A549 (cell line): ENCODE results near the gene PKP1. TPM values are rescaled to one million over a fixed set of nuclear protein-coding genes. Genes with fewer than 3 reads are reported as not detected.

Experiments used
- ATAC-seq, 2 experiments: fragments of 200-7000 bp in 1 of 2; fragments of >200 bp in 1 of 2; cut with Nextera tagmentation in 1 of 2; cut with Tn5 transposase in 1 of 2; 3 replicates each; pipeline versions ENCODE4 v1.8.0 to v1.9.1; 2018 to 2020; ENCODE audit warnings: mild to moderate bottlenecking in 1 of 2, moderate library complexity in 1 of 2
- CTCF ChIA-PET: fragments of 300-600 bp; sonication (Branson Sonifier 250); formaldehyde crosslinking; extraction: SDS; loops from one replicate; lab custom pipeline; 2021; ENCODE audit warnings: antibody characterized with exemption, inconsistent platforms; lab: Yijun Ruan, JAX
- POLR2A ChIA-PET: fragments of 350-600 bp; formaldehyde crosslinking; extraction: SDS; loops from one replicate; lab custom pipeline; 2021; ENCODE audit warnings: antibody characterized with exemption, inconsistent platforms; lab: Yijun Ruan, JAX
- DNase-seq, 2 experiments: peaks; one replicate each; pipeline versions ENCODE4 v3.0.0 to v3.0.0-alpha.2; 2011 to 2016; ENCODE audit warnings: low read depth in 1 of 2, low spot score in 1 of 2
- FAIRE-seq: peaks from 2 replicates; lab custom pipeline; 2011; peaks lifted over from hg19 to GRCh38; lab: Jason Lieb, UNC
- H3K27ac ChIP-seq, 2 experiments: fragments of >200 bp; sonication (Bioruptor Twin); formaldehyde crosslinking; 3 replicates each; pipeline ENCODE4 v1.5.1; 2016 to 2017
- H3K4me1 ChIP-seq: fragments of >200 bp; sonication (Bioruptor Twin); formaldehyde crosslinking; 3 replicates; pipeline ENCODE4 v1.6.1; 2016
- H3K4me2 ChIP-seq: fragments of >200 bp; sonication (Bioruptor Twin); formaldehyde crosslinking; 3 replicates; pipeline ENCODE4 v1.6.1; 2016
- H3K4me3 ChIP-seq: fragments of >200 bp; sonication (Bioruptor Twin); formaldehyde crosslinking; 3 replicates; pipeline ENCODE4 v1.5.1; 2016
- H3K9me3 ChIP-seq: fragments of >200 bp; sonication (Bioruptor Twin); formaldehyde crosslinking; 3 replicates; pipeline ENCODE4 v1.6.1; 2016
- BHLHE40 ChIP-seq: IDR thresholded peaks from 2 replicates; pipeline ENCODE4 v1.6.1; 2012; ENCODE audit warnings: low read depth, low read length, inconsistent platforms
- CBX2 ChIP-seq: fragments of 200-600 bp; sonication (generic); IDR thresholded peaks from 2 replicates; pipeline ENCODE4 v1.6.1; 2016; ENCODE audit warnings: low read depth, mild to moderate bottlenecking, borderline replicate concordance
- CEBPB ChIP-seq, 2 experiments: fragments of >200 bp in 1 of 2; sonication (Bioruptor Twin) in 1 of 2; formaldehyde crosslinking in 1 of 2; IDR thresholded peaks; 2 replicates each; pipeline ENCODE4 v1.6.1; 2012 to 2016
- CHD4 ChIP-seq: fragments of 200-600 bp; sonication (generic); IDR thresholded peaks from 2 replicates; pipeline ENCODE4 v1.6.1; 2016; ENCODE audit warnings: antibody characterized with exemption, mild to moderate bottlenecking, borderline replicate concordance
- EP300 ChIP-seq, 2 experiments: fragments of >200 bp; sonication (Bioruptor Twin); formaldehyde crosslinking; IDR thresholded peaks; 2 replicates in 1 of 2; 3 replicates in 1 of 2; pipeline ENCODE4 v1.6.1; 2016 to 2017
- FOSB ChIP-seq: fragments of 250-450 bp; sonication (Bioruptor Pico); IDR thresholded peaks from 2 replicates; pipeline ENCODE4 v1.5.0; 2020; ENCODE audit warnings: mild to moderate bottlenecking, moderate library complexity
- FOSL2 ChIP-seq, 2 experiments: fragments of 450-650 bp in 1 of 2; fragments of >200 bp in 1 of 2; sonication (Bioruptor Twin) in 1 of 2; formaldehyde crosslinking; IDR thresholded peaks; 2 replicates each; pipeline versions ENCODE4 v1.5.0 to v1.6.1; 2016 to 2020; ENCODE audit warnings: mild to moderate bottlenecking in 1 of 2, moderate library complexity in 1 of 2
- JUN ChIP-seq, 2 experiments: fragments of >200 bp; sonication (Bioruptor Twin); formaldehyde crosslinking; IDR thresholded peaks; 2 replicates in 1 of 2; 3 replicates in 1 of 2; pipeline ENCODE4 v1.6.1; 2016 to 2017
- KDM1A ChIP-seq: fragments of 200-600 bp; sonication (generic); IDR thresholded peaks from 2 replicates; pipeline ENCODE4 v1.6.1; 2016; ENCODE audit warnings: low read depth, mild to moderate bottlenecking
- NFE2L2 ChIP-seq: fragments of 150-350 bp; conservative IDR thresholded peaks from 2 replicates; pipeline ENCODE4 v1.6.1; 2014; ENCODE audit warnings: low read length
- NPAS2 ChIP-seq: fragments of 250-450 bp; sonication (Bioruptor Pico); IDR thresholded peaks from 2 replicates; pipeline ENCODE4 v1.8.0; 2022; ENCODE audit warnings: mild to moderate bottlenecking, moderate library complexity, borderline replicate concordance
- NR3C1 ChIP-seq: fragments of >200 bp; sonication (Bioruptor Twin); formaldehyde crosslinking; IDR thresholded peaks from 3 replicates; pipeline ENCODE4 v1.6.1; 2017
- PBX3 ChIP-seq: IDR thresholded peaks from 2 replicates; pipeline ENCODE4 v1.6.1; 2012
- PHF8 ChIP-seq: fragments of 200-600 bp; sonication (generic); IDR thresholded peaks from 2 replicates; pipeline ENCODE4 v1.6.1; 2016; ENCODE audit warnings: low read depth, mild to moderate bottlenecking, antibody characterized with exemption, moderate library complexity, borderline replicate concordance
- RNF2 ChIP-seq: fragments of 200-600 bp; sonication (generic); IDR thresholded peaks from 2 replicates; pipeline ENCODE4 v1.6.1; 2016; ENCODE audit warnings: low read depth, mild to moderate bottlenecking, antibody characterized with exemption, moderate library complexity, borderline replicate concordance
- USF2 ChIP-seq: fragments of 450-650 bp; IDR thresholded peaks from 2 replicates; pipeline ENCODE4 v1.6.1; 2014; ENCODE audit warnings: antibody characterized with exemption
- WGBS: methylation state at CpG from one replicate; pipeline ENCODE4 v1.1.6; 2017; ENCODE audit errors: missing lambda C conversion rate; 5-methylcytosine and 5-hydroxymethylcytosine counted together
- polyA plus RNA-seq, 4 experiments: library from polyadenylated mRNA; depleted of rRNA in 3 of 4; stranded (reverse); fragments of >200 nt; fragmentation: RNase III in 1 of 4; extraction: RNeasy Plus Mini Kit Qiagen cat#74134 plus additional on column Dnase treatment in 1 of 4; gene quantifications; 2 replicates in 3 of 4; 3 replicates in 1 of 4; pipeline ENCODE4 v1.2.3, GENCODE V29; 2011 to 2017
- TF ChIP-seq, protein P1 (sequence below): fragments of 150-350 bp; IDR thresholded peaks from 2 replicates; pipeline ENCODE4 v1.6.1; 2014; ENCODE audit warnings: low read depth, mild to moderate bottlenecking, low read length
- TF ChIP-seq, protein P2 (sequence below): IDR thresholded peaks from 2 replicates; pipeline ENCODE4 v1.6.1; 2012
- TF ChIP-seq, protein P3 (sequence below): fragments of 250-450 bp; sonication (Bioruptor Pico); IDR thresholded peaks from 2 replicates; pipeline ENCODE4 v1.5.0; 2021; ENCODE audit warnings: mild to moderate bottlenecking, moderate library complexity, borderline replicate concordance
- TF ChIP-seq, protein P4 (sequence below): fragments of >200 bp; sonication (Bioruptor Twin); formaldehyde crosslinking; IDR thresholded peaks from 3 replicates; pipeline ENCODE4 v1.6.1; 2016

The PKP1 gene
- polyA plus RNA-seq, 2 of the 4 experiments (the other 2 are of a cell fraction) = not detected

DNA sequence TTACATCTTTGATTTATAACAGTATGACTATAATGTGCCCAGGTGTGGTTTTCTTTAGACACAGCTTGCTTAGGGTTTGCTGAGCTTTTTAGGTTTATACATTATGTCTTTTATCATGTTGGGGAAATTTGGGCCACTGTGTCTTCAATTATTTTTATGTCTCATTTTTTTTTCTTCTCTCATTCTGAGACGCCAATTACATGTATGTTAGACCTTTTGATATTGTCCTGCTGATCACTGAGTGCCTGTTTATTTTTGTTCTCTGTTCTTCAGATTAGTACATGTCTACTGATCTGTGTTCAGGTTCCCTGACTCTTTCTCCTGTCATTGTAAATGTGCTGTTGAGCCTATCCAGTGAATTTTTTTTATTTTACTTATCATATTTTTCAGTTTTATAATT is 58.1 kb downstream of the PKP1 start:
- TF ChIP-seq, protein P1, sequence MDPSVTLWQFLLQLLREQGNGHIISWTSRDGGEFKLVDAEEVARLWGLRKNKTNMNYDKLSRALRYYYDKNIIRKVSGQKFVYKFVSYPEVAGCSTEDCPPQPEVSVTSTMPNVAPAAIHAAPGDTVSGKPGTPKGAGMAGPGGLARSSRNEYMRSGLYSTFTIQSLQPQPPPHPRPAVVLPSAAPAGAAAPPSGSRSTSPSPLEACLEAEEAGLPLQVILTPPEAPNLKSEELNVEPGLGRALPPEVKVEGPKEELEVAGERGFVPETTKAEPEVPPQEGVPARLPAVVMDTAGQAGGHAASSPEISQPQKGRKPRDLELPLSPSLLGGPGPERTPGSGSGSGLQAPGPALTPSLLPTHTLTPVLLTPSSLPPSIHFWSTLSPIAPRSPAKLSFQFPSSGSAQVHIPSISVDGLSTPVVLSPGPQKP = no peak
- no peak for TF ChIP-seq CEBPB (IDR thresholded peaks at IDR 0.05)
- TF ChIP-seq NFE2L2 = no peak
- no peak for TF ChIP-seq NR3C1
- TF ChIP-seq, protein P2, sequence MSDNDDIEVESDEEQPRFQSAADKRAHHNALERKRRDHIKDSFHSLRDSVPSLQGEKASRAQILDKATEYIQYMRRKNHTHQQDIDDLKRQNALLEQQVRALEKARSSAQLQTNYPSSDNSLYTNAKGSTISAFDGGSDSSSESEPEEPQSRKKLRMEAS = no peak
- no peak for TF ChIP-seq PHF8
- TF ChIP-seq CHD4 = no peak
- WGBS = 17% methylated on average over 1 of the region's 1 CpG
- ChIA-PET CTCF (interaction anchor here (1.6 to 1.8 kb wide), 2 partner anchors 20 to 87 kb away, joined by 7 to 9 read pairs; no protein-coding TSS in a partner anchor), POLR2A (no interaction called here)
- DNase-seq (no peak), ATAC-seq (no peak), FAIRE-seq (no peak)
- no peaks in the 10 kb centered on the region for H3K4me1 ChIP-seq
- H3K4me2 ChIP-seq = no peak overlapping the region
- H3K9me3 ChIP-seq = peaks cover 17% of the 10 kb centered on the region; the same call in 2 of the 3 replicates
- no peak overlapping the region for H3K27ac ChIP-seq
- H3K4me3 ChIP-seq = no peak overlapping the region

GRCh38 chr1:201344206-201345080 is 61.1 kb downstream of the PKP1 start:
- POLR2A ChIA-PET = no interaction called here
- Histone ChIP-seq H3K27ac (no peak overlapping the region), H3K4me2 (no peak overlapping the region), H3K4me1 (0 out of 3 replicates have a peak, but pooled peaks cover 4% of the 10 kb centered on the region), H3K4me3 (no peak overlapping the region), H3K9me3 (peaks cover 17% of the 10 kb centered on the region; the same call in 2 of the 3 replicates)
- CTCF ChIA-PET = interaction anchor here (1.2 to 7.7 kb wide), 8 partner anchors 17 to 93 kb away, joined by 3 to 196 read pairs (median 47); no protein-coding TSS in a partner anchor
- TF ChIP-seq, protein P3, sequence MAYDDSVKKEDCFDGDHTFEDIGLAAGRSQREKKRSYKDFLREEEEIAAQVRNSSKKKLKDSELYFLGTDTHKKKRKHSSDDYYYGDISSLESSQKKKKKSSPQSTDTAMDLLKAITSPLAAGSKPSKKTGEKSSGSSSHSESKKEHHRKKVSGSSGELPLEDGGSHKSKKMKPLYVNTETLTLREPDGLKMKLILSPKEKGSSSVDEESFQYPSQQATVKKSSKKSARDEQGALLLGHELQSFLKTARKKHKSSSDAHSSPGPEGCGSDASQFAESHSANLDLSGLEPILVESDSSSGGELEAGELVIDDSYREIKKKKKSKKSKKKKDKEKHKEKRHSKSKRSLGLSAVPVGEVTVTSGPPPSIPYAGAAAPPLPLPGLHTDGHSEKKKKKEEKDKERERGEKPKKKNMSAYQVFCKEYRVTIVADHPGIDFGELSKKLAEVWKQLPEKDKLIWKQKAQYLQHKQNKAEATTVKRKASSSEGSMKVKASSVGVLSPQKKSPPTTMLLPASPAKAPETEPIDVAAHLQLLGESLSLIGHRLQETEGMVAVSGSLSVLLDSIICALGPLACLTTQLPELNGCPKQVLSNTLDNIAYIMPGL (CRISPR knock-in tag) = no peak
- TF ChIP-seq FOSB (CRISPR knock-in tag) (no peak), USF2 (no peak), EP300 (IDR thresholded peaks at IDR 0.05) (no peak), NPAS2 (CRISPR knock-in tag) (no peak), CBX2 (no peak), PBX3 (no peak), KDM1A (no peak), BHLHE40 (no peak), FOSL2 (IDR thresholded peaks at IDR 0.05) (no peak), FOSL2 (CRISPR knock-in tag; IDR thresholded peaks at IDR 0.05) (no peak), JUN (IDR thresholded peaks at IDR 0.05) (no peak), RNF2 (no peak)
- TF ChIP-seq, protein P4, sequence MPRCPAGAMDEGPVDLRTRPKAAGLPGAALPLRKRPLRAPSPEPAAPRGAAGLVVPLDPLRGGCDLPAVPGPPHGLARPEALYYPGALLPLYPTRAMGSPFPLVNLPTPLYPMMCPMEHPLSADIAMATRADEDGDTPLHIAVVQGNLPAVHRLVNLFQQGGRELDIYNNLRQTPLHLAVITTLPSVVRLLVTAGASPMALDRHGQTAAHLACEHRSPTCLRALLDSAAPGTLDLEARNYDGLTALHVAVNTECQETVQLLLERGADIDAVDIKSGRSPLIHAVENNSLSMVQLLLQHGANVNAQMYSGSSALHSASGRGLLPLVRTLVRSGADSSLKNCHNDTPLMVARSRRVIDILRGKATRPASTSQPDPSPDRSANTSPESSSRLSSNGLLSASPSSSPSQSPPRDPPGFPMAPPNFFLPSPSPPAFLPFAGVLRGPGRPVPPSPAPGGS = no peak
- 55% methylated on average over 7 of the region's 7 CpGs for WGBS
- no peak for FAIRE-seq
- ATAC-seq = no peak
- no peak for DNase-seq
